DMS153 (cell line): Measurements from ENCODE around the gene HS3ST5.

Experiments used
- DNase-seq: peaks from one replicate; lab custom pipeline; 2025; lab: John Stamatoyannopoulos, UW

HS3ST5 gene, protein sequence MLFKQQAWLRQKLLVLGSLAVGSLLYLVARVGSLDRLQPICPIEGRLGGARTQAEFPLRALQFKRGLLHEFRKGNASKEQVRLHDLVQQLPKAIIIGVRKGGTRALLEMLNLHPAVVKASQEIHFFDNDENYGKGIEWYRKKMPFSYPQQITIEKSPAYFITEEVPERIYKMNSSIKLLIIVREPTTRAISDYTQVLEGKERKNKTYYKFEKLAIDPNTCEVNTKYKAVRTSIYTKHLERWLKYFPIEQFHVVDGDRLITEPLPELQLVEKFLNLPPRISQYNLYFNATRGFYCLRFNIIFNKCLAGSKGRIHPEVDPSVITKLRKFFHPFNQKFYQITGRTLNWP

DNA sequence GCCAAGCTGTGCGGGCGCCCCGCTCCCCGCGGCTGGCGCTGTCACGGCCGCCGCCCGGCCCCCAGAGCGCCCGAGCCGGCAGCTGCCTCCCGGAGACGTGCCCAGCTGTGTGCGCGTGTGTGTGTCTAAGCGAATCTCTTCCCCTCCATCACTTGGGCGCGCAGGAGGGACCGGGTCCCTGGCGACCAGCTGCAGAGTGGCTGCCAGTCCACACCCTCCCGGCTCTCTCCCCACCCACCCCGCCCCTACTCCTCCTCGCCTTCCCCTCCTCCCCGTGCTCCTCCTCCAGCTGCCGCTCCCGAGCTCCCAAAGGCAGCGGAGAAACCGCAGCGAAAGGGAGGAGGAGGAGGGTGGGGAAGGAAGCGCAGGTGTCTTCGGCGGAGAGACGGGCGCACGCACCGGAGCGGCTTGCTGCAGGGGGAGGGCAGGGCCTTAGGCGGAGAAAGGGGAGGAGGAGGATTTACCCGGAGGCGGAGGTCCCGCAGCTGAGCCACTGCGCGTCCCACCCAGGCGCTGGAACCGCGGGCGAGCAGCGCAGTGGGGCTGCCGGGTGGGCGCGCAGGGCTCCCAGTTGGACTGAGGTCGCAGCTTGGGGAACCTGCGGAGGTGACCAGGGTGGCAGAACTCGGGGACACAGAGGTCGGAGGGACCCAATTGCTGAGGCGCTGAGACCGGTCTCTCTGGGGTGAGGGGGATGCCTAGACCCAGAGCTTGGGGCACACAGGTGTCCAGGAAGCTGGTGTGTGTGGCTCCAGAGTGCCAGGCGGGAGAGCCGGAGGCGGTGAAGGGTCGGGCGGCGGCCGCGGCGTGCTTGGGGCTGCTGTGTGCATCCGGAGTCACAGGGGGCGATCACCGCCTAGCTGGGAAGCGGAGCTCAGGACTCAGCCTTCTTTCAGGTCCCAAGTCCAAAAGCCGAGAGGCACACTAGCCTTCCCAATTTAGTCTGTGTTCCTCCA, at the start of gene HS3ST5:
Gene HS3ST5 (minus strand): TSS at position 198 of the 956 bp plus-strand sequence. CDS start 280,178 bp downstream, outside the sequence.
- DNase-seq = peak; percentile 69

DNA sequence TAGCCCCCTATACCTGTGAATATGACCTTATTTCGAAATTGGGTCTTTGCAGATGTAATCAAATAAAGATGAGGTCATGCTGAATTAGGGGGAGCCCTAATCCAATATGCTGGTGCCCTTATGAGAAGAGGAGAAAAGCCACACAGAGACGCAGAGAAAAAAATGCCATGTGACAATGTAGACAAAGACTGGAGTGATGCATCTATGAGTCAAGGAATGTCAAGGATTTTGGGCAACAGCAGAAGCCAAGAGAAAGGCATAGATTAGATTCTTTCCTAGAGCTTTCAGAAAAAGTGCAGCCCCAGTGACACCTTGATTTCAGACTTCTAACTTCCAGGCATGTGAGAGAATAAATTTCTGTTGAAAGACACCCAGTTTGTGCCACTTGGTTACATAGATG, 47.4 kb upstream of the HS3ST5 start:
- no peak for DNase-seq

DNA sequence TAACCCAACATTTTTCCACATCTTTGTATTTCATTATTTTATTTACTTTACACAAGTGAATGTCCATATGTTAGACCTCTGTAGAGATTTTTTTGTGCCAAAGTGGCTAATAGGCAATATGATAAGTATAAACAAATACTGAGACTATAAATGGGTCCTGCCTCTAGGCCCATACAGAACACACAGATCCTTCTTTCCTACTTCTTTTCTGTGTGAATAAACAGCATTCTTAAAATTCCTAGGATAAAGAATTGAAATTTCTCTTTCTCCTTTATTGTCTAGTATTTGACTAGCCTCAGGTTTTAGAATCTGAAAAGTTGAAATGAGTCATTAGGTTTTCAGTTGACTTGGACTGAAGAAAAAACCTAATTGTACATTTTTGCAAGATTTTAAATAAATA, 46.3 kb upstream of the HS3ST5 start:
- no peak for DNase-seq

DNA sequence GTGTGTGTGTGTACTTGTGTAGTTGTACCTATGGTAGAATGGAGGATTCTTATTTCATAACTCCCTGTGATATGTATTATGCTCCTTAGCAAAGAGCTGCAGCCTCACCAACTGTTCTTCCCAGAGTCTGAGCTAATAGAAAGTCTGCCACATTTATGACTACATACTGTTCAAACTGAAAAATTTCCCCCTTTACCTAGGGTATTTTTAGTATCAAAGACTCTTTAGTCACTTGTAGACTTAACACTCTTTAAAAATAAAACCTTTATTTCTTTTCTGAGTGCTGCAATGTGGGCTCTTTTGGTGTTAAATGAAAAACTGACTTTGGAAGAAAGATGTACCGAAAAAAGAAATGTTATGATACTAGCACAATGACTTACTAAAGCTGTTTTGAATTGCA, 39.6 kb upstream of the HS3ST5 start:
- DNase-seq = no peak

DNA sequence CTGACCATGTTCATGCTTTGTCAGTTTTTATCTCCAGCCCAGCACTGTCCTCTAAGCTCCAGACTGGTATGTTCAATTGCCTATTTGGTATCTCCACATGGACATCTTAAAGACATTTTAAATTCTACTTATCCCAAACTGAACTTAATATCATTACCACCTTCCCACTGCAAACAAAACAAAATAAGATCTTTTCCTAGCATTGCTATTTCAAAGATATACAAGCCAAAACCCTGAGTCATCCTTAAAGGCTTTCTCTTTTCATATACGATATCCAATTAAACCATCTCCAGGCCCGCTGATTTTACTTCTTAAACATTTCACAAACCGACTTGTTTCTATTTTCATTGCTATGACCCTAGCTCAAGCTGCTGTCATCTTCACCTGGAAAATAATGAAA, 35.1 kb upstream of the HS3ST5 start:
- DNase-seq = no peak

DNA sequence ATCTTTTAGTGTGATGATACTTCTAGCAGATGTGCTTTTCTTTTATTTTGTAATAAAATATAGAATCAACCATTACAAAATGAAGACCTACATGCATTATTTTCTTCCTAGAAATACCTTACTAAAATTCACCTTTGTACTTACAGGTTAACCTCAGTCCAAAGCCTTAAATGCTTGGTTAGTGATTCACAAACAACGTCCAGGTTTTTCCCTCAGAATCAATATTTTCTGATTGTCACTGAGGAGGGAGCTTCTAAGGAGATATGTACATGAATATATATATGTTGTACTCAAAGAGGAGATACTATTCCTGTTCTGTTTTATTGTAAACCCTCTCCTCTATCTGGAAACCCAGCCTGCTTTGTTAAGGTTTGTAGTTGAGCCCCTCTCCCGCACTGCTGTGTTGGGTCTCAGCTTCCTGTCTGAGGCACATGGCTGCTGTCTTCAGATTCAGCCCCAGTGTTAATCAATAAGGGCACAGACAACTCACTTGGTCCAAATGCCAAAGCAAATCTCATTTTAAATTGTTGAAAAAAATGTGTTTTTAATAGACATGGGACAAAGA, 33.9 kb upstream of the HS3ST5 start:
- DNase-seq = no peak

DNA sequence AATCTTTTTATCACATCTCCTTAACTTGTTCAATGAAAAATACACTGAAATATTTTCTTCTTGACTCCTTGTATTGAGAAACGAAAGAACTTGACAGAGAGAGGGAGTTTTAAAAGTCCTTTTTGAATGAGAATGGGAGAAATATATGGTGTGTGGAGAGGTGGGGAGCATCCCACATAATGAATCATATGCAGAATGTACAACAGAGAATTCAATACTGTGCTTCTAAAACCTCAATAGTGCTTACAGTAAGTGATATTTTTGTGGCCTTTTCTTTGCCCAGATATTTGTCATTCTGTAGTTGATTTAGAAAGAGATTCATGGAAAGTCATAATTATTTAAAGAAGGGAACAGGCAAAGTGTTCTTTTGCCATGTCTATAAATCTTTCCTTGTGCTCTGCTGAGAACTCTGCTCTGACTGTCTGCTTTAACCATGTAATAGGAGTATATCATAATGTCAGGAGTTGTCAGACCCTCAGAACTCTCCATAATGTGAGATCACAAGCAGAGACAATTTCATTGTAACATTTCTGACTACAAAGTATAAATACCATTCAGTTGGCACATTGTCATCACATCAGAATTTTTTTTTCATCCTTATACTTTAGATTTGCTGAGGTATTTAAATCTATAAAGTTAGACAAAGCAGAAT, 32.8 kb upstream of the HS3ST5 start:
- DNase-seq = no peak

DNA sequence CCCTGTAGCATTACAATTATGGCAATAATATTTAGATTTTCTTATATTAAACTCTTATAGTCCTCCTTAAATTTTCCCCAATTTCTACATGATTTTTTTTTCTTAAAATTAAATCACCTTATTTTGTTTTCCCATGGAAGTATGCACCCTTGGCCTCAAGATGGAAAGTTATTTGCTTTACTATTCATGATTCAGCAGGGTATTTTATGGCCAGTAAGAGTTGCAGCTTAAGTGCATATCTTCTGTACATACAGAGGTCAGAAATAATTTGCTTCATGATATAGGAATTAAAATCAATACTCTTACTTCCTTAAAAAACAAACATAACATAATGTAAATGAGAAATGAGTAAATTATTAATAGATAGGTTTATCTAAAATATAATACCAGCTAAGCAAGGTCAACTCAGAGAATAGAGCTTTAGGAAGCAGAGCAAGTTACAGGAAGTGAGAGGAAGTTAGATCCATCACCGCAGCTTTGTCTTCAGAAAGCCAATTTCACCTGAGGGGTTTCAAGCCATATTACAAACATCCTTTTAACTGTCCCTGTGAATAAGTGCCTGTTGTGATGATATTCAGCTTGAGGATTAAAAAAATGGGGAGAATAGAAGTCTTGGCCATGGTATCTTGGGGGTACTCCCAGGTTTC, 24.6 kb upstream of the HS3ST5 start:
- DNase-seq = no peak

DNA sequence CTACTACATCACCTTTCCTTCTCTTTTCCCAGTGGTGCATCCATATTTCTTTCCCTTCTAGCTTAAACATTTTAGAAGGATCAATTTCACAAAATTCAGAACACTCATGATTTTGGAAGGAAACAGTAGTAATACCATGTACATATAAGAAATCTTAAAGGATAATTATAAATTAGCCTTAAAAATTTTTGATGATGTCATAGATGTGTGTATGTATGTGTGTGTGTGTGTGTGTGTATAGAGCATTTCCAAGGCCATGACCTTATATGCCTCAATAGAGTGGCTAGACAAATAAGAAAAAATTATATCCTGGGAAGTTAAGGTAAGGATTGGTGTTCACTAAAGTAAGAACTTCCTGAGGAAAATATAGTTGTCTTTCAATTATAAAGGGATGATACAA, 24.1 kb upstream of the HS3ST5 start:
- no peak for DNase-seq

DNA sequence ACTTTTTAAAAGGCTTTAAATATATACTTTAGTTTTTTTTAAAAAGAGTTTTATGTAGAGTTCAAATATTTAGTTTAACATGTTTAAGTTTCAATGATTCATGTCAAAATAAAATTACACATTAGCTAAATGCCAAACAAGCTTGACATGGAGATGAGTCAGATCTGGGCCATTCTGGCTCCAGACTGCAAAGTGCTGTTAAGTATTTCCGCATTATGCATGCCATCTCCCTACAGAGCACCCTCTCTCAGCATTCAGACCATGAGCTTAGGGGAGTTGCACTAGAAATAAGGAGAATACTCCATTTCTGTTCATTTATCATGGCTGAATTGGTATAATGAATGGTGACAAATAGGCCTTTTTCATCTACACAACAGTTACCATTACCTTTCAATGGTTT, 21.5 kb upstream of the HS3ST5 start:
- DNase-seq = no peak

DNA sequence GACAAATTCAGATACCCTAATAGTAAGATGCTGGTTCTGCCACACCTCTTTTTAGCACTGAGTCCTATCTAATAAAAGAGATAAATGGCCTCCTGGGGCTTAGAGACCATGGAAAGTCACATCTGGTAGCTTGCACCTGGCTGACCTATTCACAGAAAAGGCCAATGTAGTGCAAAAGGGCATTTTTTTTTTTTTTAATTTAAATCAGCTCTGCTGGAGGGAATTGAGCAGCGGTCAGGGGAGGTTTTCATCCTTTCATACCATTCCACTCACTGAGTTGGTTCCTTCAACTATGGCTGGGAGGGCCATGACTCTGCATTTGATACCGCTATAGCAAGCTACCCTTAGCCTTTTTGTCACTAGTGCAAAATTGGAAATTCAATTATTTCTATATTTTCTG, 20.1 kb upstream of the HS3ST5 start:
- DNase-seq = no peak

DNA sequence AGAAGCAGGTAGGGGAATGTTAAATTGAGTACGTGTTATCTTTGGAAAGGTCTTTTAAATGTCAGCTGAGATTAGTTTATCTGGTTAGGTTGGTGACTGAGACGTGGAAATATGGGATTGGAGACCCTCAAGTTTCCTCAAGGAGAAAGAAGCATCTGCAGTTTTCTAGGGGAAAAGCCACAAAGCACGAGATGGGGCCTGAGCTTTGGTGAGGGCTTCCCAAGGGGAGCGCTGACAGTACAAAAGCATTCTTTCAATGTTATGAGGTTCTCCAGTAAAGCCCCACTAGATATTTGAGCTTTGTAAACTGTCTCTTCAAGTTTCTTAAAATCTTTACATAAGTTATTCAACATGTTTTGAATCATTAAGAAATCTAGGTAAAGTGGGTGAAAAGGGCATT, 19.6 kb upstream of the HS3ST5 start:
- no peak for DNase-seq

DNA sequence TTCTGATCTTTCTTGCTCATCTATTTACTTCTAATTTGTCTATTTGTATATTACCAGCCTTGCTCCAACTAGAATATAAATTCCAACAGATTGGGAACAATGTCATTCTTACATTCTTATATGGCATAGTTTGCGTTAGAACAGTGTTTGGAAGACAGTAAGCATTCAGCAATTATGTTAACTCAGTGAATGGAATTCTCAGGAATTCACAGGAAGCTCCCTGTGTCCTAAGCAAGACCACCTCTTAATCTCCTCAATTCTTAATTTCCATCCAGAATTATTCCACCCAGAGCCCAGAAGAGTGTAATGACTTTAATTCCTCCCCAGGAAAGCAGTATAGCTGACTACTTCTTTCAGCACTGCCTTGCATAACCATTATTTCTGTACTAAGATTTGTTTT, 18.2 kb upstream of the HS3ST5 start:
- DNase-seq = no peak

DNA sequence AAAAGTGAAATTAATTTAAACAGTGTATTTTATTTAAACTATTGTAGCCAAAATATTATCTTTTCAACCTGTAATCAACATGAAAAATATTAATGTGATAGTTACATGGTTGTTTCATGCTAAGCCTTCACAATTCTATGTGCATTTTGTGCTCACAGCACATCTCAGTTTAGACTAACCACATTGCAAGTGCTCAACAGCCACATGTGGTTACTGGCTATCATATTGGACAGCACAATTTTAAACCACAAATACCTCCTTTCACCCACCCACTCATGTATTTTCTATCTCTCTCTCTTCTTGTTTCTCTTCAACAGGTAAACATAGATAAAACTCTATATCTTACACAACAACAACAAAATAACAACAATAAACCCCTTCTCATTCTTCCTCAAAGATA, 12.5 kb upstream of the HS3ST5 start:
- no peak for DNase-seq

DNA sequence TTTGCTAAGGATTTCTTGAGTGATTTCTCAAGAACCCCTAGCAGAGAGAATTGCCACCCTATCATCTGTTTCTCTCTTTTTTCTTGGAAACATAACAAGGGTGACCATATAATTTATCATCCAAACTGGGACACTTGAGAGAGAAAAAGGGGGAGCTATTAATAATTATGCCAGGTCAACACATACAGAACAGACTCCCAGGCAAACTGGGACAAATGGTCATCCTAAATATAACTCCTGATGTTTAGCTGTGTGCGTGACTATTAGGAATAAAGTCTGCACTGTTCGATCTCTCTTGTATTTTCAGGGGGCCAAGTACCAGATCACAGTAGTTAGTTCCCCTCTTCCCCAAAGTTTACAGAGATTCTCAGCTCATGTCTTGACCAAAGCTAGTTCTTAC, 11.7 kb upstream of the HS3ST5 start:
- DNase-seq = no peak

DNA sequence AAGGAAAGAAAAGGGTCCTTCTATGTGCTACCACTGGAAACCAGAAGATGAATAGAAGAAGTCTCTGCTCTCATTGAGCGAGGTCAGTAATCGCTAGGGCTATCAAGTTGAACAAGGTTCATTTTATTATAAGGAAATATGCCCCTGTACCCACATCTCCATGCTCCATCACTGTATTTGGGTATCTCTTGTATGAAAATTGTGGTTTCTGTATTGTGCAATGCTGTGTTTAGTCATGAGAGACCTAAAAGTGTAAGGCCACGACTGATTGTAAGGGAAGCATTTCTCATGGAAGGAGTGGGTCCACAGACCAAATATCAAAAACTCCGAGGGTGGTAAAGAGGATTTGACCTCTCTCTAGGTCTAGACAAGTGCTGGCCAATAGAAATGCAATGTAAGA, 3.6 kb upstream of the HS3ST5 start:
- no peak for DNase-seq

DNA sequence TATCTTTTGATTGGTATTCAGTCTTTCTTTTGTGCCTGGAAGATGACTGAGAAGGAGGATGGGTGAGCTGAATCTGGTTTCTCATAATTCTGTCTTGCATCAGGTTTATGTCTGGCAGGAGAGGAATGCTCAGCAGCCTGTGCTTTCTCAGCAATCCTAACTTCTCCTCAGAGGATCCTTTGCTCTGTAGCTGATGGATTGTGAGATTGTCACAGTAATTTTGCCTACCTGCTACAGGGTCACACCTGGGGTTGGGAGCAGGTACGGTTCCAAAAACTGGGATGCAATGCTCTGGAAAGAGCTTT, 2.1 kb upstream of the HS3ST5 start:
- DNase-seq = no peak

DNA sequence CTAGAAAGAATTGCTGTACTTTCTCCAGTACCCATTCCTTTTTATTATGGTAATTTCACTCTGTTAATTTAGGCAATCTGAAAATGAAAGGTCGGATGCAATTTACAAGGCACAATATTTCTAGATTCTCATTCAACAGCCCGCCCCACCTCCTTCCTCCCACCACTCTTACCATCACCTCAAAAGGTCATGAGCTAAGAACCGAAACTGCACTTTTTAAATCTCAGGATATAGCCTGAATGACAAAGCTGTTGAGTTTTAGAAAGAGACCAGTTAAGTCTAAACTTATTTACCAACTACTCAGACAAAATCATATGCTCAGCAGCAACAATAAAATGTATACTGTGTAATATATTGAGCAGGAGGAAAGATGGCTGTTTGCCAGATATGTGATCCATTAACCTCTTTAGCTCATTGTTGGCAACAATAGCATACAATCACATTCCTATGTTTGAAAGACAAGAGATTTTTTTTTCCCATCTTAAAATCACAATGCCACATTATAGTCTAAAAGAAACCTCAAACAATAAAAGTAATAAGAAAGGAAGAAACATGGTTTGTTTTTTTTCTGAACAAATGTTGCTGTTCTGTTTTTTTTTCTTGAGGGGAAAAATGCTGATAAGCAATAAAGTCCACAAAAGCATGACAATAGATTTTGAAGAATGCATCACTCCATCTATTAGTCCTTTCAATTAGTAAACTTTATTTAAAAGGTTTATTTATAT, 1.6 kb upstream of the HS3ST5 start:
- no peak for DNase-seq

DNA sequence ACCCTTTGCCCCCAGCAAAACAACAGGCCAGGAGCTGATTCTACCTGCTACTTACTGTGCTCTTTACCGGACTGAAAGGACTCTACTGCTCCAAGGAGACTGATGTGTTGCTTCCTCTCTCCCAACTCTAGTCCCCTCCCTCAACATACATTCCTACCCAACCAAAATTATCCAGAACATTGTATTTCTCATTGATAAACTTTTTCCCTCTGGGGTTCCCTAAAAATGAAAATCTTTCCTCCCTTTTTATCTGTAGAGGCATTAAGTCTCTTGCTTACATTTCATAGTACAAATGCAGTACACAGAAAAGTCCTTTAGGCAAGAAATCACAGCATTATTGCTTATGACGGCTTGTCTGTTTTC, 940 bp upstream of the HS3ST5 start:
- DNase-seq = no peak

DNA sequence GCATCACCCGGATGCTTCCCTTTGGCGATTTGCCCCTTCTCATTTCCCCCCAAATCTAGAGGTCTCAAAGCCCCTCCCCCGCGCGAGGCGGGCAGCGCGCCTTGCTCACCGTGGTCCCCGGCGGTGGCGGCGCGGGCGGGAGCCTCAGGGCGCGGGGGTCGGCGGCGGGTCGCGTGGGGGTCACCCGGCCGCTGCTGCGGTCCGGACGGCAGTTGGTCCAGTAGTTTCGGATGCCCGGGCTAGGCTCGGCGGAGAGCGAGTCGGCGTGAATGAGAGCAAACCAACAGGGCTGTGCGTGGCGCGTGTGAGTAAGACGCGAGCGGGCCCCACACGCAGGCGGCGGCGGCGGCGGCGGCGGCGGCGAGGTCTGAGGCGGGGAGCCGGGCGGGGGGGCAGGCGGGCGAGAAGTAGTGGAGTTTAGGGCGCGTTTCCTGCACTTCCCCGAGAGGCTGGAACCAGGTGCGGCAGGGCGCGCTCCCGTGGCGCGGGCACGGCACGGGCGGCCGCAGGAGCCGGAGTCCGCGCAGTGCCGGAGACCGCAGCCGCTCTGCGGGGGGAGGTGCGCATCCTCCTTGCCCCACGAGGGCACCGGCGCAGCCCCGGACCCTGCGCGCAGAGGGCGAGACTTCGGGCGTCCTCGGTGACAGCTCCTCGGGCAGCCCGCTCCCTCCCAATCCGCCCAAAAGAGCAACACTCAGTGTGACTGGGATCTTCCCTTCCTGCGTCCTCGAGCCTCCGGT, 567 bp downstream of the HS3ST5 start:
- DNase-seq = no peak

DNA sequence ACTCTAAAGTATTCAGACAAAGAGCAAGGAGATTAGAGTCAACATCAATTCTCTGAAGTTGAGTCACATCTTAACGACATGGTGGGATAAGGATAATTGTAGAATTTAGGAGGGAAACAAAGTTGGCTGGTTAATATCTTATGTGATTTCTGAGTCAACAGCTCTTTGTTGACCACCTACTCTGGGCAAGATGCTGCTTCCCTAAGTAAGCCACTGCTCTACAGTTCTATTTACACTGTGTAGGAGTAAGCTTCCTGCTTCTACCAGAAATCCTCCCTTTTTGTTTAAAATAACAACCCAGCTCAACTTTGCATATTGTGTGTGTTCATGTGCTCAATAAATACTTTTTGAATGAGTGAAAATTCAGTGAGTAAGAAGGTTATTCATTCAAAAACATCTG, 3.1 kb downstream of the HS3ST5 start:
- no peak for DNase-seq
